SK-N-MC (cell line): ENCODE measurements around the gene P4HA2.

ENCODE experiments used
- EZH2 ChIP-seq: fragments of 200-600 bp; sonication (generic); IDR thresholded peaks from one replicate; pipeline ENCODE4 v1.6.1; 2017; ENCODE audit warnings: antibody characterized with exemption
- FOXP2 ChIP-seq: optimal IDR thresholded peaks from 2 replicates; pipeline ENCODE3; 2011; ENCODE audit warnings: mild to moderate bottlenecking, moderate library complexity; ENCODE audit not compliant: insufficient read depth; ENCODE audit errors: extremely low read length, control extremely low read depth
- POLR2AphosphoS5 ChIP-seq: IDR thresholded peaks from 2 replicates; pipeline ENCODE4 v1.6.1; 2012; ENCODE audit warnings: mild to moderate bottlenecking, low read depth, low read length, borderline replicate concordance

GRCh38 chr5:132260714-132261551 lies 33.3 kb upstream of the P4HA2 start:
- TF ChIP-seq POLR2AphosphoS5: no peak
- no peak for TF ChIP-seq EZH2
- no peak for TF ChIP-seq FOXP2
